OCI-LY1 (cell line): ENCODE data around the gene ABO.
"Not testable (repeated sequence)": the region's sequence is repeated elsewhere in the genome, so short reads cannot be mapped to it uniquely, and the experiment has no call there.

Experiments used
- H2AFZ ChIP-seq: fragments of 200-600 bp; sonication (generic), shearing (Covaris generic); 2 replicates; pipeline ENCODE4 v1.6.0; 2014; ENCODE audit warnings: antibody characterized with exemption, mild to moderate bottlenecking, low read length
- H3F3A ChIP-seq: fragments of 200-600 bp; sonication (generic), shearing (Covaris generic); 2 replicates; pipeline ENCODE4 v1.6.0; 2014; ENCODE audit warnings: mild to moderate bottlenecking, antibody characterized with exemption, low read length, moderate library complexity; ENCODE audit not compliant: insufficient read depth
- H3K27ac ChIP-seq: fragments of 200-600 bp; sonication (generic); 2 replicates; pipeline ENCODE4 v1.5.1; 2014; ENCODE audit warnings: low read length, mixed run types, mild to moderate bottlenecking, low read depth; ENCODE audit not compliant: poor library complexity, severe bottlenecking
- H3K27me3 ChIP-seq: fragments of 200-600 bp; sonication (generic); 2 replicates; pipeline ENCODE4 v1.6.0; 2014; ENCODE audit warnings: antibody characterized with exemption, mild to moderate bottlenecking, low read length, moderate library complexity; ENCODE audit not compliant: insufficient read depth
- H3K36me3 ChIP-seq: fragments of 200-600 bp; sonication (generic); 2 replicates; pipeline ENCODE4 v1.6.1; 2014; ENCODE audit warnings: mild to moderate bottlenecking, antibody characterized with exemption, low read length, moderate library complexity, mixed read lengths; ENCODE audit not compliant: insufficient read depth
- H3K4me1 ChIP-seq: fragments of 200-600 bp; sonication (generic); 2 replicates; pipeline ENCODE4 v1.5.1; 2014; ENCODE audit warnings: mild to moderate bottlenecking, low read length, moderate library complexity; ENCODE audit not compliant: insufficient read depth, severe bottlenecking
- H3K4me2 ChIP-seq: fragments of 200-600 bp; sonication (generic), shearing (Covaris generic); 2 replicates; pipeline ENCODE4 v1.6.1; 2014; ENCODE audit warnings: low read length
- H3K4me3 ChIP-seq: fragments of 200-600 bp; sonication (generic); 2 replicates; pipeline ENCODE4 v1.5.1; 2014; ENCODE audit warnings: low read length, low read depth, mild to moderate bottlenecking, mixed read lengths; ENCODE audit not compliant: poor library complexity, severe bottlenecking
- H3K79me2 ChIP-seq: fragments of 200-600 bp; shearing (Covaris generic); 2 replicates; pipeline ENCODE4 v1.6.1; 2016; ENCODE audit warnings: mixed run types, low read length, mixed read lengths; ENCODE audit not compliant: insufficient read depth
- H3K9ac ChIP-seq: fragments of 200-600 bp; sonication (generic), shearing (Covaris generic); 2 replicates; pipeline ENCODE4 v1.6.1; 2014; ENCODE audit warnings: mild to moderate bottlenecking, low read length, mixed read lengths
- H3K9me2 ChIP-seq: fragments of 200-600 bp; sonication (generic), shearing (Covaris generic); 2 replicates; pipeline ENCODE4 v1.6.1; 2014; ENCODE audit warnings: low read depth, mild to moderate bottlenecking, low read length, mixed read lengths
- H3K9me3 ChIP-seq: fragments of 200-600 bp; shearing (Covaris generic); 2 replicates; pipeline ENCODE4 v1.6.1; 2014; ENCODE audit warnings: low read length, mixed read lengths
- H4K20me1 ChIP-seq: fragments of 200-600 bp; sonication (generic), shearing (Covaris generic); 2 replicates; pipeline ENCODE4 v1.6.0; 2016; ENCODE audit warnings: mild to moderate bottlenecking, low read length; ENCODE audit not compliant: insufficient read depth
- CTCF ChIP-seq: fragments of 200-600 bp; sonication (generic), shearing (Covaris generic); IDR thresholded peaks from 2 replicates; pipeline ENCODE4 v1.5.1; 2017; ENCODE audit warnings: mild to moderate bottlenecking, antibody characterized with exemption, low read length, moderate library complexity, mixed read lengths
- EZH2 ChIP-seq: fragments of 200-600 bp; sonication (generic), shearing (Covaris generic); IDR thresholded peaks from 2 replicates; pipeline ENCODE4 v1.8.0; 2017; ENCODE audit warnings: borderline replicate concordance, mixed run types, mild to moderate bottlenecking, antibody characterized with exemption, low read length, moderate library complexity, mixed read lengths

ABO gene

GRCh38 chr9:133207540-133208170 is 67.3 kb downstream of the ABO start:
- TF ChIP-seq CTCF (no peak), EZH2 (no peak)
- Histone ChIP-seq H4K20me1 (no peaks in the 10 kb centered on the region), H3K9me3 (no peaks in the 10 kb centered on the region), H3K27ac (no peak overlapping the region), H3F3A (no peaks in the 10 kb centered on the region), H3K4me2 (no peak overlapping the region), H3K9me2 (no peaks in the 10 kb centered on the region), H3K4me1 (no peaks in the 10 kb centered on the region), H3K9ac (no peak overlapping the region), H3K79me2 (no peaks in the 10 kb centered on the region), H2AFZ (no peak overlapping the region), H3K4me3 (no peak overlapping the region), H3K27me3 (0 out of 2 replicates have a peak, but pooled peaks cover 4% of the 10 kb centered on the region), H3K36me3 (no peaks in the 10 kb centered on the region)

- Histone ChIP-seq H3K4me2 (no peak overlapping the region), H3K4me1 (no peaks in the 10 kb centered on the region), H3K36me3 (no peaks in the 10 kb centered on the region), H3K9me3 (no peaks in the 10 kb centered on the region), H4K20me1 (no peaks in the 10 kb centered on the region), H3K9me2 (no peaks in the 10 kb centered on the region), H3K27ac (no peak overlapping the region), H2AFZ (no peak overlapping the region), H3K79me2 (no peaks in the 10 kb centered on the region), H3F3A (no peaks in the 10 kb centered on the region), H3K4me3 (no peak overlapping the region), H3K27me3 (0 out of 2 replicates have a peak, but pooled peaks cover 4% of the 10 kb centered on the region), H3K9ac (no peak overlapping the region)
- no peak for TF ChIP-seq EZH2
- TF ChIP-seq CTCF: no peak
Observed at GRCh38 chr9:133207021-133207531, 67.9 kb downstream of the ABO start.

- TF ChIP-seq CTCF (no peak), EZH2 (no peak)
- Histone ChIP-seq H4K20me1 (no peaks in the 10 kb centered on the region), H3K27ac (no peak overlapping the region), H3K9me3 (no peaks in the 10 kb centered on the region), H3K4me1 (no peaks in the 10 kb centered on the region), H3F3A (no peaks in the 10 kb centered on the region), H3K4me3 (no peak overlapping the region), H3K9me2 (no peaks in the 10 kb centered on the region), H3K79me2 (no peaks in the 10 kb centered on the region), H3K4me2 (no peak overlapping the region), H2AFZ (no peak overlapping the region), H3K36me3 (no peaks in the 10 kb centered on the region), H3K9ac (no peak overlapping the region), H3K27me3 (0 out of 2 replicates have a peak, but pooled peaks cover 4% of the 10 kb centered on the region)
Observed at GRCh38 chr9:133205996-133206931, 68.7 kb downstream of the ABO start.

GRCh38 chr9:133205481-133205887 is 69.5 kb downstream of the ABO start:
- not testable (repeated sequence) for H3K27me3 ChIP-seq, H3K9me3 ChIP-seq, H3K9me2 ChIP-seq, H3K27ac ChIP-seq, H3F3A ChIP-seq, H3K4me3 ChIP-seq, H3K4me2 ChIP-seq, H3K4me1 ChIP-seq, H3K36me3 ChIP-seq, H2AFZ ChIP-seq, H3K79me2 ChIP-seq, H3K9ac ChIP-seq, H4K20me1 ChIP-seq
